ENCODE data around the gene TAF10.

DNA sequence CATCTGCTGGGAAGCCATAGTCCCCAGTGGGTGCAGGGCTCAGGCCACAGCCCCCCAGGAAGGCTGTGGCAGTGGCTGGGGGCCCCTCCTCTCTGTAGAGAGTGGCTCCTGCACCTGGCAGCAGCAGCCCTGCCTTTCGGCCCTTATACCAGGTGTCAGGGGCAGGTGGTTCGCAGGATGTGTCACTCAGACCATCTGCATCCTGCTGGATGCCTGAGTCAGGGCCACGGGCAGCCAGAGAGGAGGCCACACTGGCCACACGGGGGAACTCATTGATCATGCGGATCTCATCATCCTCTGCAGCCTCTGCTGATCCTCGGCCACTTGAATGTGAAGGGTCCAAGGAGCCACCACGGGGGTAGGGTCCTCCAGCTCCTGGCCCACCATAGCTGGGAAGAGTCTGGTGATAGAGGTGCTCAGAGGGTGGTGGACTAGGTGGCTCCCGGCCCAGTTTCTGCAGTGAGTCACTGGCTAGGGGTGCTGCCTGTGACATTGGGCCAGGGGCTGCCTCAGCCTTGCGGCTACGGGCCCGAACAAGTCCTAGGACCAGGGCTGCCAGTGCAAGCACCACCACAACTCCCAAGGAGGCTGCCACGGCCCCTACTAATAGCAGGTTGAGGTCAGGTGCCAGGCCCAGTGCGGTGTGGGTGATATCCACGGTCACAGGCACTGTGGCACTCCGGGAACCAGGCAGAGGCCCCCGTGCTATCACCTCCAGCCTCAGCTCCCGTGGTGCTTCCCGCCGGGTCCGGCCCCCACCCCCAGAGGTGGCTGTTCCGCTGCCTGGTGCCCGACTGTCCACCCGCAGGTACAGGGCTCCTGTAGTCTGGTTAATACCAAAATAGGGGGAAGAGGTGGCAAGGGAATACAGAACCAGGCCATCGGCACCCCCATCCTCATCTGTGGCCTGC lies 10.5 kb upstream of the TAF10 start:
- TF ChIP-seq, protein P1, sequence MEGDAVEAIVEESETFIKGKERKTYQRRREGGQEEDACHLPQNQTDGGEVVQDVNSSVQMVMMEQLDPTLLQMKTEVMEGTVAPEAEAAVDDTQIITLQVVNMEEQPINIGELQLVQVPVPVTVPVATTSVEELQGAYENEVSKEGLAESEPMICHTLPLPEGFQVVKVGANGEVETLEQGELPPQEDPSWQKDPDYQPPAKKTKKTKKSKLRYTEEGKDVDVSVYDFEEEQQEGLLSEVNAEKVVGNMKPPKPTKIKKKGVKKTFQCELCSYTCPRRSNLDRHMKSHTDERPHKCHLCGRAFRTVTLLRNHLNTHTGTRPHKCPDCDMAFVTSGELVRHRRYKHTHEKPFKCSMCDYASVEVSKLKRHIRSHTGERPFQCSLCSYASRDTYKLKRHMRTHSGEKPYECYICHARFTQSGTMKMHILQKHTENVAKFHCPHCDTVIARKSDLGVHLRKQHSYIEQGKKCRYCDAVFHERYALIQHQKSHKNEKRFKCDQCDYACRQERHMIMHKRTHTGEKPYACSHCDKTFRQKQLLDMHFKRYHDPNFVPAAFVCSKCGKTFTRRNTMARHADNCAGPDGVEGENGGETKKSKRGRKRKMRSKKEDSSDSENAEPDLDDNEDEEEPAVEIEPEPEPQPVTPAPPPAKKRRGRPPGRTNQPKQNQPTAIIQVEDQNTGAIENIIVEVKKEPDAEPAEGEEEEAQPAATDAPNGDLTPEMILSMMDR (IDR thresholded peaks at IDR 0.05), result no peak
- TF ChIP-seq POLR2A (IDR thresholded peaks at IDR 0.05), result no peak

All from stomach (tissue), 4 donors.